GM12875 (cell line): Measurements from ENCODE around the gene ZNF776.
"Not testable (repeated sequence)": the region's sequence is repeated elsewhere in the genome, so short reads cannot be mapped to it uniquely, and the experiment has no call there.

Experiments used
- H3K4me3 ChIP-seq: one replicate; pipeline ENCODE4 v1.5.1; 2011; ENCODE audit warnings: low read depth, low read length, control low read depth
- TF ChIP-seq, protein P1 (sequence below): IDR thresholded peaks from 2 replicates; pipeline ENCODE4 v1.5.1; 2011; ENCODE audit warnings: low read depth, mild to moderate bottlenecking, control low read depth, inconsistent platforms, low read length, moderate library complexity, borderline replicate concordance; ENCODE audit not compliant: insufficient read depth

The ZNF776 gene

DNA sequence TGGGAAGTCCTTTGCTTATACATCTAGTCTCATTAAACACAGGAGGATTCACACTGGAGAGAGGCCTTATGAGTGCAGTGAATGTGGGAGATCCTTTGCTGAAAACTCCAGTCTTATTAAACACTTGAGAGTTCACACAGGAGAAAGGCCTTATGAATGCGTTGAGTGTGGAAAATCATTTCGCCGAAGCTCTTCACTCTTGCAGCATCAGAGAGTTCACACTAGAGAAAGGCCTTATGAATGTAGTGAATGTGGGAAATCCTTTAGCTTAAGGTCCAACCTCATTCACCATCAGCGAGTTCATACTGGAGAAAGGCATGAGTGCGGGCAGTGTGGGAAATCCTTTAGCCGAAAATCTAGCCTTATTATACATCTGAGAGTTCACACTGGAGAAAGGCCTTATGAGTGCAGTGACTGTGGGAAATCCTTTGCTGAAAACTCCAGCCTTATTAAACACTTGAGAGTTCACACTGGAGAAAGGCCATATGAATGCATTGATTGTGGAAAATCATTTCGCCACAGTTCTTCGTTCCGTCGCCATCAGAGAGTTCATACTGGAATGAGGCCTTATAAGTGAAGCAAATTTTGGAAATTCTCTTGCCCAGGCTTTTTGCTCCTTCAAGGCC, 32.7 kb downstream of the ZNF776 start:
- TF ChIP-seq, protein P1, sequence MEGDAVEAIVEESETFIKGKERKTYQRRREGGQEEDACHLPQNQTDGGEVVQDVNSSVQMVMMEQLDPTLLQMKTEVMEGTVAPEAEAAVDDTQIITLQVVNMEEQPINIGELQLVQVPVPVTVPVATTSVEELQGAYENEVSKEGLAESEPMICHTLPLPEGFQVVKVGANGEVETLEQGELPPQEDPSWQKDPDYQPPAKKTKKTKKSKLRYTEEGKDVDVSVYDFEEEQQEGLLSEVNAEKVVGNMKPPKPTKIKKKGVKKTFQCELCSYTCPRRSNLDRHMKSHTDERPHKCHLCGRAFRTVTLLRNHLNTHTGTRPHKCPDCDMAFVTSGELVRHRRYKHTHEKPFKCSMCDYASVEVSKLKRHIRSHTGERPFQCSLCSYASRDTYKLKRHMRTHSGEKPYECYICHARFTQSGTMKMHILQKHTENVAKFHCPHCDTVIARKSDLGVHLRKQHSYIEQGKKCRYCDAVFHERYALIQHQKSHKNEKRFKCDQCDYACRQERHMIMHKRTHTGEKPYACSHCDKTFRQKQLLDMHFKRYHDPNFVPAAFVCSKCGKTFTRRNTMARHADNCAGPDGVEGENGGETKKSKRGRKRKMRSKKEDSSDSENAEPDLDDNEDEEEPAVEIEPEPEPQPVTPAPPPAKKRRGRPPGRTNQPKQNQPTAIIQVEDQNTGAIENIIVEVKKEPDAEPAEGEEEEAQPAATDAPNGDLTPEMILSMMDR = no peak
- H3K4me3 ChIP-seq = no peak overlapping the region

DNA sequence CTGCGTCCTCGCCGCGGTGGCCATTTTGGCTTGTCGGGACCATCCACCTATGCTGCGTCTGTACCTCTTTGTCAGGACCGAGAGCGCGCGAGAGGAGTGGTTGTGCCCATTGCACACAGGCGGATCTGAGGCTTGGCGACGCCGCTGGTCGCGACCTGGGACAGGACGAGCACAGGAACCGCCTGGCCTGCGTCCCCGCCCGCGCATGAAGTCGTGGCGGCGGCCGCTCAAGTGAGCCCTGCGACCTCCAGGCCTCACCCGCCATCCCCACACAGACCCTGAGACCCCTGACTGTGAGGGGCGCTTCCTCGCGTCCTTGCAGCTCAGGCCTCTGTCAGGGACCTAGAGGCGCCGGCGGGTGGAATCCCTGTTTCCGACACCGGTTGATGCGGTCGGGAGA, 39.7 kb downstream of the ZNF776 start:
- TF ChIP-seq, protein P1 = no peak
- H3K4me3 ChIP-seq = no peak overlapping the region

DNA sequence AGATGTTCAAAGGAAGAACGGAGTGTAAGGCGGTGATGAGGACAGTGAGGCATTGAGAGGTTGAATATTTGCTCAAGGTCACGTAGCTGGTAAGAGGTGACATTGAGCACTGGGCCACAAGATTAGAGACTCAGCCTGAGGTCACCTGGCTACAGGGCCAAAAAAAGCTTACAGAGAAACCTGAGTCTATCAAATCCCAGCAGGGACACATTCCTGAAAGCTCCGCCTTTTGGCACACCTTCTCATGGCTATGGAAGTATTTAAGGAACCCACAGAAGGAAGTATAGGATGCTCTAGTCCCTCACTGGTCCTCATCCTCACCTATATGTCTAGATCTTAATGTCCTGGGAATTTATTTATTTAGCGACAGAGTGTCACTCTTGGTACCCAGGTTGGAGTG, 40.3 kb downstream of the ZNF776 start:
- TF ChIP-seq, protein P1 = no peak
- no peak overlapping the region for H3K4me3 ChIP-seq

DNA sequence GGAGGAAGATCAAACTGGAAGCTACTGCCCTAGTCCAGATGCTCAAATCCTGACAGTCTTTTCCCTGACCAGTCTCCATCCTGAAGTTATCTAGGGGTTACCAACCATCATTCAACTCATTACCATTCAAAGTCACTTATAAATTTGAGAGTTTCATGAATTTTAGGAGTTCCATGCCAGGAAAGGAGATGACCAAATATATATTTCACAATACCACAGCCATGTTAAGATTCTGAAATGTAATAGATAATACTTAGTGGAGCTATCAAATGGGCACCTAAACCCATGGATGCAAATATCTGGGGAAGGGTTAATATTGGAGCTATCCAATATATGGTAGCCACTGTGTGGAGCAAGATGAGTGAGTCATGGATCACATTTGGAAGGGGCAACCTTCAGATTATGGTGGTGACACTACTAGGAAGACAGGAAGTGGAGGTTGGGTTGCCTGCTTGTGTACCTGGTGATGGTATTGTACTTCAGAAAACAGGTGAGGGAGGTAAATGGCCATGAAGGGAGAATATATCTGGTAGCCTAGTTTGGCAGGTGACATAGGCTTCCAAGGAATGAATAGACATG, 41.6 kb downstream of the ZNF776 start:
- no peak overlapping the region for H3K4me3 ChIP-seq
- TF ChIP-seq, protein P1 = no peak

DNA sequence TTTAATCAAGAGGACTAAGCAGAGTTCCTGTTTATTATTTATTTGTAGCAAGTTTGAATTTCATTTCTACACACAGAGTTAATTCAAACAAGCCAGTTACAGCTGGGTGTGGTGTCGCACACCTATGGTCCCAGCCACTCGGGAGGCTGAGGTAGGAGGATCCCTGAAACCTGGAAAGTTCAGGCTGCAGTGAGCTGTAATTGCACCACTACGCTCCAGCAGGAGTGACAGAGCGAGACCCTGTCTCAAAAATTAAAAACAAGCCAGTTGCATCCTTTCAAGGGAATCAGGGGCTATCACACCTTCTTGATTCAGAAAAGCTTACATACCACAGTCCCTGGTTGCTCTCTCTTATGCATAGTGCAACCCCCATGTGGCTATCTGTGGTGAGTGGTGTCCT, 42.7 kb downstream of the ZNF776 start:
- TF ChIP-seq, protein P1 = no peak
- no peak overlapping the region for H3K4me3 ChIP-seq

DNA sequence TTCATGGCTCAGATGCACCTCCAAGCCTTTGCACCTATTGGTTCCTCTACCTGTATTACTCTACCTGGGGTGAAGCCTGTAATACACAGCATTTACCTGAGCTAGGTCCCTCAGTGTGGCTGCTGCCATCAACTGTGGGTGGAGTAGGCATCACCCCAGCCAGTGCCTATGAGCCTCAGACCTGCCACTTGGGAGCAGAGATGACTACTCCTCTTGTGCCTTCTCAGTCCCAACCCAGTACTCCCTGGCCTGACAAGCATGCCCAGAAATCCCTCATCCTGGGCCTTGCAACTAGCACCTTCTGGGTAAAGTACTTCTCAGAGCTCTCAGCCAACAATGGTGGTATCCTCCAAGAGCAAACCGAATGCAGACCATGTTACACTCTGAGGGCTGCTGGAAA, 50.0 kb downstream of the ZNF776 start:
- not testable (repeated sequence) for H3K4me3 ChIP-seq

DNA sequence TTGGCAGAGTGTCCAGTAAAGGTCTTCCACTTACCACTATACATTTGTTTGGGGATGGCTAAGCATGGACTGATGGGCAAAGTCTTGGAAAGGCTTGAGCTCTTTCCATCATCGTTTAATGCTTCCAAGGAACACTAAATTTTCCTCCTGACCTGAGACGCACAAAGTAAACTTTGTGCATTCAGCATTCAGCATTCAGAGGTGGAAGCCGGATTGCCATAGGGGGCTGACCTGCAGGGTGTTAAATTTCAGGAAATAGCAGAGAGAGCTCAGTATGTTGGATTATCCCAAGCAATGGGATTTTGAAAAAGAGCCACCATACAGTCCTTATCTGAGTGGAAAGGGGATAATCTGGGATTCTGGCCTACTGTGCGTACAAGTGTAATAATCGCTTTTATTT, 54.1 kb downstream of the ZNF776 start:
- TF ChIP-seq, protein P1 = no peak
- H3K4me3 ChIP-seq = no peak overlapping the region
